Glomerular endothelial cell (primary cell): ENCODE results near the gene ZNF738. TPM values are rescaled to one million over a fixed set of nuclear protein-coding genes. Genes with fewer than 3 reads are reported as not detected.
"Not testable (repeated sequence)": the region's sequence is repeated elsewhere in the genome, so short reads cannot be mapped to it uniquely, and the experiment has no call there.

Experiments used
- DNase-seq: peaks from one replicate; pipeline ENCODE4 v3.0.0-alpha.2; 2011; ENCODE audit warnings: low read depth, low spot score; ENCODE audit errors: extremely low read depth
- total RNA-seq: library from RNA; depleted of rRNA; stranded (reverse); fragments of >200 nt; gene quantifications from 2 replicates; pipeline ENCODE4 v1.2.3, GENCODE V29; 2015

ZNF738 gene
- total RNA-seq = 3.9 and 12.1 TPM in 2 replicates

DNA sequence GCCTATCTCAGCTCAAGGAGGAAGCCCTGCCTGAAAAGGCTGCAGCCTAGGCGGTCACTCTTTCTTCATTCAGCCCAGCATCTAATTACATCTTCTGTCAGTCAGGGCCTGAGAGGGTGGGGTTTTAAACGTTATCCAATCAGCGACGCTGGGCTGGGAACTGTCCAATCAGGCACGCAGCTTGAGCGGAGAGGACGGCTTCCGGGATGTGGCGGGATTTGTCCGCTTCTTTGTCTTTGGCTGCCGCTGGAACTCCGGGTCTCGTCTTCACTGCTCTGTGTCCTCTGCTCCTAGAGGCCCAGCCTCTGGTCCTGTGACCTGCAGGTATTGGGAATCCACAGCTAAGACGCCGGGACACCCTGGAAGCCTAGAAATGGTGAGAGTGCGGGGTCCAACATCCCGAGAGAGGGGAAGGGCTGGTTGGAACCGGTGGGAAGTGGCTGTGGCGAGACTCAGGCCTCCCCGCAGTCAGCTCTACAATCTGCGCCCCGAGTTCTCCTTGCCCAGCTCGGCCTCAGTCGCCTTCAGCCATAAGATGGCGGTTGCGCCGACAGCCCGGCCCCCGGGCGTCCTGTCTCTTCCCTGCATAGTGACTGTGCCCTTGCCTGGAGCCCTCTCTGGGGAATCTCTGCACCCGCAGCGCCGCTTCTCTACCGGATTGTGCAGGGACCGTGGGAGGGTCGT lies at the start of gene ZNF738:
Gene ZNF738 (plus strand): TSS at position 233 of the 684 bp plus-strand sequence. CDS start 141 bp downstream, at position 374.
- peak; percentile 89 for DNase-seq

DNA sequence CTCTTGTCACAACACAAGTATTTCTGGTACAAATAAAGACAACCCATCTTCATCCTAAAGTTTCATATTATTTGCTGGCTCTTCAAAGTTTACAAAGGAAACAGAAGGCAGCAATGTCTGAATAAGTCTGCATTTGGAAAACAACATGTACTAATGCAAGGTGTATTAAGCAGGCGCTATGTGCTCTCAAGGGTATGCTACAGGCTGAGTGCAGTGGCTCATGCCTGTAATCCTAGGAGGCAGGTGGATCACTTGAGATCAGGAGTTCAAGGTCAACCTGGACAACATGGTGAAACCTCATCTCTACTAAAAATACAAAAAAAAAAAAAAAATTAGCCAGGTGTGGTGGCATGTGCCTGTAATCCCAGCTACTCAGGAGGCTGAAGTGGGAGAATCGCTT lies 46.0 kb upstream of the ZNF738 start:
- not testable (repeated sequence) for DNase-seq

DNA sequence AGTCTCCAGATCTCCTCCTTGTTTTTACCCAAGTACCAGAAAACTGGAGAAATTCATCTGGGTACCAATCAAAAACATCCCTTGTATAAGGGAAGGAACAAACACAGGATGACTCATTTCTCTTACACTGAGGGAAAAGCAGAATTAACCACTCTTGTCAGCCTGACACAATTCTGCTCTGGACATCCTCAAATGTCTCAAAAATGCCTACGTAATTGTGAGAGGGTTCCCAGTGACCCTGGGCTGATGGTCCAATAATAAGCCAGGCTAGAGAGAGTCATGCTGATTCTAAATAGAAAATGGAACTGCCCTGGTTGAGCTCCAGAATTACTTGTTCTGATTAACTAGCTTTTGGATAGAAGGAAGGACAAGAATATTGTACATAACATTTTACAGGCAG lies 44.1 kb upstream of the ZNF738 start:
- DNase-seq = no peak

DNA sequence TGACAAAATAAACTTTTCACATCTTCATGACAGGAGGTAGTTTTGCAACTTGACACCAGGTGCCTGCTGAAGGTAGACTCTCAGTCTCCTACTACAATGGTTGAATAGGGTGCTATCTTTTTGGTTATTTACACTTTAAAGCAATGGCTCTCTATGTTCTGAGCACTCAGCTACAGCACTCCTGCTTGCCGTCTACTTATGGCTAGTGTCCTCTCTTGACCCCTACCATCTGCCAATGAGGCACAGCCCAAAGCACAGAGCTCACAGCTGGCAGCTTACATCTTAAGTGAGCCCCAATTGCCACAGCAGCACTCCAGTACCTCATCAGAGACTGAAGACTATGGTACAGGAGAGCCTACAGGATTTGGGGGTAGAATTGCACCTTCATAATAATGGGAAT lies 41.0 kb upstream of the ZNF738 start:
- no peak for DNase-seq

DNA sequence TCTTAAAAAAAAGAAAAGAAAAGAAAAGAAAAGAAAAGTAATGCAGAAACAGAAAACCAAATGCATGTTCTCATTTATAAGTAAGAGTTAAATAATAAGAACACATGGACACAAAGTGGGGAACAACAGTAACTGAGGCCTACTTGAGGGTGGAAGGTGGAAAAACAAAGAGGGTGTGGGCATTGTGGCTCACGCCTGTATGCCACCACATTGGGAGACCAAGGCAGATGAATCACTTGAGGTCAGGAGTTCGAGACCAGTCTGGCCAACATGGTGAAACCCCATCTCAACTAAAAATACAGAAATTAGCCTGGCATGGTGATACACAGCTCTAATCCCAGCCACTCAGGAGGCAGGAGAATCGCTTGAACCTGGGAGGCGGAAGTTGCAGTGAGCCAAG lies 37.7 kb upstream of the ZNF738 start:
- DNase-seq = no peak

DNA sequence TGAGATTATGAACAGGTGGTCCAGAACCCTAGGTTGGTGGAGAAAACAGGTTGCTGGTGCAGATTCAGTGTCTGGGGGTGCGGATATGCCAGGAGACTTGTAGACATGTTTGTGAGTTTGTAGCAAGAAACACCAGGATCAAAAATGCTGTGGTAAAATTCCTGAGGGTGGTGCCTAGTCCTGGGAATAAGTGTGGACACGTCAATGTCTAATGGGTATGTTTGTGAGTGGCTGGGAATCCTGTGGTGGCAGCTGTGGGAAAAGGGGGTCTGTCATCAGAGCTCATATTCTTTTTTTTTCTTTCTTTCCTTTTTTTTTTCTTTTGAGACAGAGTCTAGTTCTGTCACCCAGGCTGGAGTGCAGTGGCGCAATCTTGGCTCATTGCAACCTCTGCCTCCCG lies 36.8 kb upstream of the ZNF738 start:
- DNase-seq = no peak

DNA sequence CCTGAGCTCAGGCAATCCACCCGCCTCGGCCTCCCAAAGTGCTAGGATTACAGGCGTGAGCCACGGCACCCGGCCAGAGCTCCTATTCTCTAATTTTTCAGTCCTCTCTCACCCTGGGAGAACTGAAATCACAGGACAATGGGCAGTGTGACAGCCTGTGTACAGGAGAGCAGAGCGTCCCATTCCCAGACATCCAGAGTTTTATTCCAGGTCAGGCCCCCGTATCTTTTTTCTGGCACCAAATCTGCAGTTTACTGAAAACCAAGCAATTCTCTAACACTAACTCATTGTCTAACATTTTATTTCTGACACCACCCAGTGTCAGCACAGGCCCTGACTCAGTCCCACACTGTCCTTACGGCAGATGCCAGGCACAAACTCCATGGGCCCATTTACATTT lies 36.3 kb upstream of the ZNF738 start:
- DNase-seq = no peak

DNA sequence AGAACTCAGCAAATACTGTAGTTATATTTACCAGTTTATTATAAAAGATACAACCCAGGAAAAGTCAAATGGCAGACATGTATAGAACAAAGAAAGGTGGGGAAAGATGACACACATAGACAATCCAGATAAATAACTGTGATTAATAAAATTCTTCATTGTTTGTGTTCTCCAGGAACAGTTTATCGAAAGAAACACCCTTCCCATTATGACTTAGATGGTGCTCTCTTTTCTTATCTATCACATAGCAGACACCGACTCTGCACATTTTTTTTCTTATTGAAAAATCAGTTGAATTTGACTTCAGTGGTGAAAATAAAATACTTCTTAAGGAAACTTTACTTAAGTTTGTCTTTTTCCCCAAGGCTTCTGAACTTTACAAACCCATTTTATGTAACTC lies 35.8 kb upstream of the ZNF738 start:
- DNase-seq = no peak

DNA sequence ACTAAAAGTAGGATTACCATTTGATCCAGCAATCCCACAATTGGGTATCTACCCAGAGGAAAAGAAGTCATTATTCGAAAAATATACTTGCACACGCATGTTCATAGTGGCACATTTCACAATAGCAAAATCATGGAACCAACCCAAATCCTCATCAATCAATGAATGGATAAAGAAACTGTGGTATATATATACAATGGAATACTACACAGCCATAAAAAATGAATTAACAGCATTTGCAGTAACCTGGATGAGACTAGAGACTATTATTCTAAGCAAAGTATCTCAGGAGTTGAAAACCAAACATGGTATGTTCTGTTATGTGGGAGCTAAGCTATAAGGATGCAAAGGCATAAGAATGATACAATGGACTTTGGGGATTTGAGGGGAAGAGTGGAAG lies 32.6 kb upstream of the ZNF738 start:
- no peak for DNase-seq

DNA sequence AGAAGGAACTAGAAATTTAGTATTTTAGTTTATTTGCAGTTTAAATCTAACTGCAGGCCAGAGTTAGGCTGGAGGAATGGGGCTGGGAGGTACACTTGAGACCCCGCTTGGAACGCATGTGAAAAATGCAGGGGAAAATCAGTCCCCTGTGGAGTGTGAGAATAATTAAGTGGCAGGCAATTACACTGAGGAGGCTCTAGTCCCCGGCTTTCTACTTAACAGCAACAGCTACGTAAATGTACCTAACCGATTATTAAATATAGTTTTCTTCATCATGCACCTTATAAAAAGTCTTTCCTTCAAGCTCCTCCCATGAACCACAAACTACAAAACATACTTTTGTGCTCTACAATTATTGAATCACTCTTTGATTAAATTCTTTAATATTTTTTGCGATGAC lies 30.4 kb upstream of the ZNF738 start:
- no peak for DNase-seq

DNA sequence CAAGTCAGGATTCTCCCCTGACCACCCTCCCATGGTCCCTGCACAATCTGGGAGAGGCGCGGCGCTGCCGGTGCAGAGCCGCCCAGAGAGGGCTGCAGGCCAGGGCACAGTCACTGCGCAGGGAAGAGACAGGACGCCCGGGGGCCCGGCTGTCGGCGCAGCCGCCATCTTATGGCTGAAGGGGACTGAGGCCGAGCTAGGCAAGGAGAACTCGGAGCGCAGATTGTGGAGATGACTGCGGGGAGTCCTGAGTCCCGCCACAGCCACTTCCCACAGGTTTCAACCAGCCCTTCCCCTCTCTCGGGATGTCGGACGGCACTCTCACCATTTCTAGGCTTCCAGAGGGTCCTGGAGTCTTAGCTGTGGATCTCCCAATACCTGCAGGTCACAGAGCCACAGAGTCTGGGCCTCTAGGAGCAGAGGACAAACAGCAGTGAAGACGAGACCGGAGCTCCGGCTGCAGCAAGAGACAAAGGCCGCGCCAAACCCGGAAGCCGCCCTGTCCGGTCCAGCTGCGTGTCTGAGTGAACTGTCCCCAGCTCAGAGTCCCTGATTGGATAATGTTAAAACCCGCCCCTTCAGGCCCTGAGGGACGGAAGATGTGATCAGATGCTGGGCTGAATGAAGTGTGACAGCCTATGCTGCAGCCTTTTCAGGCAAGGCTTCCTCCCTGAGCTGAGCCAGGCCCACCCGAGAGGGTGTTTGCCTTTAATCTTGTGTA lies 29.8 kb upstream of the ZNF738 start, which contains the start of gene ZNF708:
Gene ZNF708 (minus strand): TSS at position 526 of the 721 bp plus-strand sequence. CDS start 198 bp downstream, at position 328.
- peak; percentile 41 for DNase-seq

DNA sequence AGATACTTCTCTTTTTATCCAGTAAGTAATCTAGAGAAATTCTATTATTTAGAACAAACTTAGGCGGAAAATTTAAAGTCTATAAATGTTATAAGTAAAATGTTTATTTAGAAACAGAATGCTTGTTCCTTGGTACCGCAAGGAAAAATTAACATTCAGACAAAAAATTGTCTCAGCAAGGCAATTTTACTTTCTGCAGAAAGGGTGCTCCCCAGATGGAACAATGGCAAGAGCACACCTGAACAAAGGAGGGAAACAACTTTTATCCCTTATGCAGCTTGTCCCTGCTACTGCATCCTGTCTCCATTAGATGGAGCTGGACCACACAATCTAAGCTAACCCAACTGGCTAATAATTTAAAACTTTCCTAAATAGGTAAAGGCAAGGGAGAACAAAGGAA lies 23.1 kb upstream of the ZNF738 start:
- DNase-seq = no peak

DNA sequence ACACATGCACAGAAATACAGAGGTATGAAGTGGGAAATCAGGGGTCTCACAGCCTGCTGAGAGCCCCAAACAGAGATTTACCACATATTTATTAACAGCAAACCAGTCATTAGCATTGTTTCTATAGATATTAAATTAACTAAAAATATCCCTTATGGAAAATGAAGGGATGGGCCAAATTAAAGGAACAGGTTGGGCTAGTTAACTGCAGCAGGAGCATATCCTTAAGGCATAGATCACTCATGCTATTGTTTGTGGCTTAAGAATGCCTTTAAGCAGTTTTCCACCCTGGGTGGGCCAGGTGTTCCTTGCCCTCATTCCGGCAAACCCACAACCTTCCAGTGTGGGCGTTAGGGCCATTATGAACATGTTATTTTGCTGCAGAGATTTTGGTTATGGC lies 14.0 kb upstream of the ZNF738 start:
- DNase-seq = not testable (repeated sequence)

DNA sequence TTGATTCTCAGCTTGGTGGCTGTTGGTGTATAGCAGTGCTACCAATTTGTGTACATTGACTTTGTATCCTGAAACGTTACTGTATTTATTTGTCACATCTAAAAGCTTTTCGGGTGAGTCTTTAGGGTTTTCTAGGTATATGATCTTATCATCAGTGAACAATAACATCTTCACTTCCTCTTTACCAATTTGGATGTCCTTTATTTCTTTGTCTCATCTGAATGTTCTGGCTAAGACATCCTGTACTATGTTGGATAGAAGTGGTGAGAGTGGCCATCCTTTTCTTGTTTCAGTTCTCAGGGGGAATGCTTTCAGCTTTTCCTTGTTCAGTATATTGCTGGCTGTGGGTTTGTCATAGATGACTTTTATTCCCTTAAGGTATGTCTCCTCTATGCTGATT lies 6.0 kb upstream of the ZNF738 start:
- DNase-seq = no peak

DNA sequence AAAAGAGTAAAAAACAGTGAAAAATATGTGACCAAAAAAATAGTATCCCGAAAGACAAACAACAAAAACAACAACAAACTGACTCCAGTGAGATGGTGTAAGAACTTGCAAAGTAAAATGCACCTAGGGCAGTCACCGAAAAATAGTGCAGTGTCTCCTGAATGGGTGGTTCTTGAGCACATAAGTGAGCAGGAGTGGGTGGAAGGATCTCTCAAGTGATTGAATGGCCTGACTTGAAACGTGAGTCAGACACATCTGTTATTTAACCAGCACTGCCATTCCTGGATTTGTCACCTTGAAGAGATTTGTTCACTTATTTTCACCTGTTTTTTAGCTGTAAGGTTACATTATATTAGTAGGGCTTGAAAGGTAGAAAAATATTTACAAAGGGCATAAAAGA lies 3.5 kb downstream of the ZNF738 start:
- DNase-seq = no peak

DNA sequence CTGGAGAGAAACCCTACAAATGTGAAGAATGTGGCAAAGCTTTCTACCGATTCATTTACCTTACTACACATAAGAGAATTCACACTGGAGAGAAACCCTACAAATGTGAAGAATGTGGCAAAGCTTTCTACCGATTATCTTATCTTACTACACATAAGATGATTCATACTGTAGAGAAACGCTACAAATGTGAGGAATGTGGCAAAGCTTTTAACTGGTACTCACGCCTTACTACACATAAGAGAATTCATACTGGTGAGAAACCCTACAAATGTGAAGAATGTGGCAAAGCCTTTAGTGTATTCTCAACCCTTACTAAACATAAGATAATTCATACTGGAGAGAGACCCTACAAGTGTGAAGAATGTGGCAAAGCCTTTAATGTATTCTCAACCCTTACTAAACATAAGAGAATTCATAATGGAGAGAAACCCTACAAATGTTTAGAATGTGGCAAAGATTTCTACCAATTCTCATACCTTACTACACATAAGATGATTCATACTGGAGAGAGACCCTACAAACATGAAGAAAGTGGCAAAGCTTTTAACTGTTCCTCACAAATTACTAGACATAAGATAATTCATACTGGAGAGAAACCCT lies 25.3 kb downstream of the ZNF738 start:
- DNase-seq = no peak

DNA sequence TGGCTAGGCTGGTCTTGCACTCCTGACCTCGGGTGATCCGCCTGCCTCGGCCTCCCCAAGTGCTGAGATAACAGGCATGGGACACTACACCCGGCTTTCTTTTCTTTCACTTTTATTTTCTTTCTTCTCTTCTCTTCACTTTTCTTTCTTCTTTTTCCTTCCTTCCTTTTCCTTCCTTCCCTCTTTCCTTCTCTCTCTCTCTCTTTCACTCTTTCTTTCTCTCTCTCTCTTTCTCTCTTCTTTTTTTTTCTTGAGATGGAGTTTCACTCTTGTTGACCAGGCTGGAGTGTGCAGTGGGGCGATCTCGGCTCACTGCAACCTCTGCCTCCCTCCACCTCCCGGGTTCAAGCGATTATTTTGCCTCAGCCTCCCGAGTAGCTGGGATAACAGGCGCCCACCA lies 37.3 kb downstream of the ZNF738 start:
- DNase-seq = no peak

DNA sequence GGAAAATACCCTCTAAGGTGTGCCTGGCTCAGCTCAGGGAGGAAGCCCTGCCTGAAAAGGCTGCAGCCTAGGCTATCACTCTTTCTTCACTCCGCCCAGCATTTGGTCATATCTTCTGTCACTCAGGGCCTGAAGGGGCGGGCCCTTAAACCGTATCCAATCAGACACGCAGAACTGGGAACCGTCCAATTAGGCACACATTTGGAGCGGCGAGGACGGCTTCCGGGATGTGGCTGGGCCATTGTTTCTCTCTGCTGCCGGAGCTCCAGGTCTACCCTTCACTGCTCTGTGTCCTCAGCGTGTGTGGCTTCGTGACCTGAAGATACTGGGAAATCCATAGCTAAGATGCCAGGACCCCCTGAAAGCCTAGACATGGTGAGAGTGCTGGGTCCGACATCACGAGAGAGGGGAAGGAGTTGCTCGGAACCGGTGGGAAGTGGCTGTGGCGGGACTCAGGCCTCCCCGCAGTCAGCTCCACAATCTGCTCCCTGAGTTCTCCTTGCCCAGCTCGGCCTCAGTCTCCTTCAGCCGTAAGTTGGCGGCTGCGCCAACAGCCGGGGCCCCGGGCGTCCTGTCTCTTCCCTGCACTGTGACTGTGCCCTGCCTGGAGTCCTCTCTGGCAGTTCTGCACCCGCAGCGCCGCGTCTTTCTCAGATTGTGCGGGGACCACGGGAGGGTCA lies 38.2 kb downstream of the ZNF738 start, which contains the start of gene ZNF493:
Gene ZNF493 (plus strand): TSS at position 241 of the 680 bp plus-strand sequence. CDS start 105 bp downstream, at position 346.
- peak; percentile 68 for DNase-seq

DNA sequence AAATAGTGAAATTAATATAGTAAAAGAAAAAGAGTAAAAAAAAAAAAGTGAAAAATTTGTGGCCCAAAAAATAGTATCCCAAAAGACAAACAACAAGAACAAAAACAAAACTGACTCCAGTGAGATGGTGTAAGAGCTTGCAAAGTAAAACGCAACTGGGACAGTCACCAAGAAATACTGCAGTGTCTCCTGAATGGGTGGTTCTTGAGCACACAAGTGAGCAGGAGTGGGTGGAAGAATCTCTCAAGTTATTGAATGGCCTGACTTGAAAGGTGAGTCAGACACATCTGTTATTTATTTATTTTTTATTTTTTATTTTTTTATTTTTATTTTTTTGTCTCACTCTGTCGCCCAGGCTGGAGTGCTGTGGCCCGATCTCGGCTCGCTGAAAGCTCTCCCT lies 40.1 kb downstream of the ZNF738 start:
- DNase-seq = no peak

DNA sequence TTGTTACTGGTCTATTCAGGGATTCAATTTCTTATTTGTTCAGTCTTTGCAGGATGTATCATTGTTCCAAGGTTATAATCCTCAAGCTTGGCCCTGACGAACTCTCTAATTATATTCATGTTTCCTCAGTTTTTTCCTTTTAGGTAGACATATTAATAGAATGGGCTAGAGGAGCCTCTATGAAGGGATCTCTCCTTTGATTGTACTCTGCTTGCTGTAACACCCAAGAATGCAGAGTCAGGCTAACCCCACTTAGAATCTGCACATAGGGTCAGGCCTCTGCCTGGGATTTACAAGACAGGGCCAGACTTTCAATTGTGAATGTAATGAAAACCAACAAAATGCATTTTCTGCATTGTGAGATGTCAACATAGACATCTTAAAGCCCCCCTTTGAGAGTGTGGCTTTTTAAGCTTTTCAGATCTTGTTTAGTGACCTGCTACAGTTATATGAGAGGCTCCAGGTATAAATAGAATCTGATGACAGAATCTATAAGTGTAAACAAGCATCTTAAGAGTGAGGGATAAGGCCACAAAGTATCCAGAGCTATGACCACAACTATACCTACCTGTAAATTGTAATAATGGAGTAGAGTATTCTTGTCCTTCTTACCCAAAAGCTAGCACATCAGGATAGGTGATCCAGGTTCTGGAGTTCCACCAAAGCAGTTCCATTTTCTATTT lies 43.6 kb downstream of the ZNF738 start:
- no peak for DNase-seq

DNA sequence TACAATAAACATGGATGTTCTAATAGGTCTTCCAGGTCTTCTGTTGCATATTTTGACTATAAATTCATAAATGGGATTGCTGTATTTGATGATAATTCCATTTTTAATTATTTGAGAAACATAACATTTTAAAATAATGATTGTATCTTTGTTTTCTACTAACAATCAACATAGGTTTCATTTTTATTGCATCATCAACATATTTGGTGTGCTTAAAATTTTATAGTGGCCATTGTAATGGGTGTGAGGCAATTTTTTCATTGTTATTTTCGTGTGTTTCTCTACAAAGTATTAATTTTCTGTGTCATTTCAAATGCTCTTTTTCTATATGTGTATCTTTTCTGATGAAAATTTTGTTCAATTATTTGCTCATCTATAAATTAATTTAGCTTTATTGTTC lies 51.4 kb downstream of the ZNF738 start:
- no peak for DNase-seq
